Peyer's patch (tissue), 4 donors: ENCODE data around the gene SORBS1. TPM values are rescaled to one million over a fixed set of nuclear protein-coding genes. Genes with fewer than 3 reads are reported as not detected.
"Not testable (repeated sequence)": the region's sequence is repeated elsewhere in the genome, so short reads cannot be mapped to it uniquely, and the experiment has no call there.

Experiments
- DNase-seq, 3 donors: peaks; one replicate each; pipeline ENCODE4 v3.0.0-alpha.2; 2017 to 2019
- H3K27ac ChIP-seq, 4 donors: fragments of 200-600 bp; sonication (generic); one replicate each; pipeline ENCODE4 v1.5.1; 2016 to 2019
- H3K27me3 ChIP-seq, 2 donors: fragments of 200-600 bp; sonication (generic); one replicate each; pipeline ENCODE4 v1.5.1; 2019
- H3K36me3 ChIP-seq, 3 donors: fragments of 200-600 bp; sonication (generic); one replicate each; pipeline ENCODE4 v1.5.1; 2016 to 2019
- H3K4me1 ChIP-seq, 4 donors: fragments of 200-600 bp; sonication (generic); one replicate each; pipeline ENCODE4 v1.5.1; 2016 to 2019
- H3K4me3 ChIP-seq, 4 donors: fragments of 200-600 bp; sonication (generic); 1 replicate in 3 of 4; 2 replicates in 1 of 4; pipeline ENCODE4 v1.5.1; 2016 to 2019; ENCODE audit warnings: mild to moderate bottlenecking in 1 of 4
- H3K9me3 ChIP-seq, 4 donors: fragments of 200-600 bp; sonication (generic); one replicate each; pipeline ENCODE4 v1.5.1; 2016 to 2019; ENCODE audit warnings: mild to moderate bottlenecking in 1 of 4
- POLR2A ChIP-seq, 2 donors: fragments of 450-650 bp; IDR thresholded peaks; one replicate each; pipeline ENCODE4 v1.5.1; 2017; ENCODE audit warnings: antibody characterized with exemption in 2 of 2, mild to moderate bottlenecking in 2 of 2, moderate library complexity in 2 of 2
- total RNA-seq, 4 donors: library from RNA; depleted of rRNA; stranded (reverse); fragments of >200 nt; gene quantifications; one replicate each; pipeline ENCODE4 v1.1.0, GENCODE V29; 2016
- TF ChIP-seq, protein P1 (sequence below), 6 experiments: fragments of 450-650 bp in 4 of 6; fragments of 200-600 bp in 2 of 6; sonication (generic) in 1 of 6; IDR thresholded peaks; one replicate each; pipeline ENCODE4 v1.5.1; 2017 to 2019; ENCODE audit warnings: antibody characterized with exemption in 6 of 6, mild to moderate bottlenecking in 3 of 6, moderate library complexity in 1 of 6

The SORBS1 gene
- total RNA-seq, 4 donors from 2014 or later, result 34.3 to 57.1 (median 48.7) TPM

DNA sequence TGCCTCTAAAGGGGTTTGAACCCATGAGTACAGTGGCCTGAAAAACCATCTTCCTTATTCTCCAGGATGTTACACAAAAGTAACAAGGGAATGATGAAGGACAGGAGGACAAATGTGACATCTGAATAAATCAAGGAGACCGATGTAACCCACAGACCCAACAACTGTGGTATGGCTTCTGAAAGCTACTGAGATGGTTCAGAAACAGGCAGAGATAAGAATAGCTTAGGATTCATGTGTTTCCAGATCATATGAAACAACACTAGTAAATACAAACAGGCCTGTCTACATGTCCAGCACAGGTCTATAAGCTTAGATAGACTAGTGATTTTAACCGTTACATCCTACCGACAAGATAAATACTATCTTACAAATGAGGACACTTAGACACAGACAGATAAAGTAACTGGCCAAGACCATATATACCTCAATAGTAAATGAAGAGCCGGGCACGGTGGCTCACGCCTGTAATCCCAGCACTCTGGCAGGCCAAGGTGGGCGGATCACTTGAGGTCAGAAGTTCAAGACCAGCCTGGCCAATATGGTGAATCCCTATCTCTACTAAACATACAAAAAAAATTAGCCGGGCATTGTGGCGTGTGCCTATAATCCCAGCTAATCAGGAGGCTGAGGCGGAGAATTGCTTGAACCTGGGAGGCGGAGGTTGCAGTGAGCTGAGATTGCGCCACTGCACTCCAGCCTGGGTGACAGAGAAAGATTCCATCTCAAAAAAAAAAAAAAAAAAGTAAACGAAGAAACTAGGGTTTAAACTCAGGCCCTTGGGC lies 88.7 kb downstream of the SORBS1 start:
- no peak overlapping the region for H3K4me3 ChIP-seq
- no peaks in the 10 kb centered on the region for H3K9me3 ChIP-seq
- TF ChIP-seq, protein P1, sequence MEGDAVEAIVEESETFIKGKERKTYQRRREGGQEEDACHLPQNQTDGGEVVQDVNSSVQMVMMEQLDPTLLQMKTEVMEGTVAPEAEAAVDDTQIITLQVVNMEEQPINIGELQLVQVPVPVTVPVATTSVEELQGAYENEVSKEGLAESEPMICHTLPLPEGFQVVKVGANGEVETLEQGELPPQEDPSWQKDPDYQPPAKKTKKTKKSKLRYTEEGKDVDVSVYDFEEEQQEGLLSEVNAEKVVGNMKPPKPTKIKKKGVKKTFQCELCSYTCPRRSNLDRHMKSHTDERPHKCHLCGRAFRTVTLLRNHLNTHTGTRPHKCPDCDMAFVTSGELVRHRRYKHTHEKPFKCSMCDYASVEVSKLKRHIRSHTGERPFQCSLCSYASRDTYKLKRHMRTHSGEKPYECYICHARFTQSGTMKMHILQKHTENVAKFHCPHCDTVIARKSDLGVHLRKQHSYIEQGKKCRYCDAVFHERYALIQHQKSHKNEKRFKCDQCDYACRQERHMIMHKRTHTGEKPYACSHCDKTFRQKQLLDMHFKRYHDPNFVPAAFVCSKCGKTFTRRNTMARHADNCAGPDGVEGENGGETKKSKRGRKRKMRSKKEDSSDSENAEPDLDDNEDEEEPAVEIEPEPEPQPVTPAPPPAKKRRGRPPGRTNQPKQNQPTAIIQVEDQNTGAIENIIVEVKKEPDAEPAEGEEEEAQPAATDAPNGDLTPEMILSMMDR (IDR thresholded peaks at IDR 0.05), result no peak
- TF ChIP-seq POLR2A (IDR thresholded peaks at IDR 0.05), result no peak
- peaks cover 0 to 28% (median 2%) of the 10 kb centered on the region in 4 donors for H3K4me1 ChIP-seq
- H3K27ac ChIP-seq, result peak overlapping the region in 1 of 4 donors; percentile 68
- DNase-seq, result no peak
- H3K27me3 ChIP-seq, result no peaks in the 10 kb centered on the region
- no peaks in the 10 kb centered on the region for H3K36me3 ChIP-seq

GRCh38 chr10:95469676-95470075 lies 91.5 kb downstream of the SORBS1 start:
- DNase-seq, result no peak
- H3K9me3 ChIP-seq, result no peaks in the 10 kb centered on the region
- H3K36me3 ChIP-seq, result no peaks in the 10 kb centered on the region
- no peak for TF ChIP-seq POLR2A (IDR thresholded peaks at IDR 0.05)
- TF ChIP-seq, protein P1 (IDR thresholded peaks at IDR 0.05), result no peak
- no peak overlapping the region for H3K4me3 ChIP-seq
- peaks cover 0 to 14% (median 0%) of the 10 kb centered on the region in 4 donors for H3K4me1 ChIP-seq
- peak overlapping the region in 1 of 4 donors; percentile 11 for H3K27ac ChIP-seq
- H3K27me3 ChIP-seq, result no peaks in the 10 kb centered on the region

- no peak for DNase-seq
- peaks cover 0 to 17% (median 0%) of the 10 kb centered on the region in 4 donors for H3K4me1 ChIP-seq
- H3K27ac ChIP-seq, result peak overlapping the region in 1 of 4 donors; percentile 11
- no peaks in the 10 kb centered on the region for H3K36me3 ChIP-seq
- no peak overlapping the region for H3K4me3 ChIP-seq
- no peaks in the 10 kb centered on the region for H3K9me3 ChIP-seq
- H3K27me3 ChIP-seq, result no peaks in the 10 kb centered on the region
- no peak for TF ChIP-seq POLR2A (IDR thresholded peaks at IDR 0.05)
- TF ChIP-seq, protein P1 (IDR thresholded peaks at IDR 0.05), result no peak
Observed at GRCh38 chr10:95469251-95469650, 91.9 kb downstream of the SORBS1 start.

GRCh38 chr10:95467642-95468041 lies 93.5 kb downstream of the SORBS1 start:
- peak overlapping the region in 1 of 4 donors; percentile 62 for H3K27ac ChIP-seq
- not testable (repeated sequence) for DNase-seq, H3K4me3 ChIP-seq, H3K36me3 ChIP-seq, H3K9me3 ChIP-seq, H3K27me3 ChIP-seq
- H3K4me1 ChIP-seq, result peaks cover 0 to 17% (median 0%) of the 10 kb centered on the region in 4 donors

DNA sequence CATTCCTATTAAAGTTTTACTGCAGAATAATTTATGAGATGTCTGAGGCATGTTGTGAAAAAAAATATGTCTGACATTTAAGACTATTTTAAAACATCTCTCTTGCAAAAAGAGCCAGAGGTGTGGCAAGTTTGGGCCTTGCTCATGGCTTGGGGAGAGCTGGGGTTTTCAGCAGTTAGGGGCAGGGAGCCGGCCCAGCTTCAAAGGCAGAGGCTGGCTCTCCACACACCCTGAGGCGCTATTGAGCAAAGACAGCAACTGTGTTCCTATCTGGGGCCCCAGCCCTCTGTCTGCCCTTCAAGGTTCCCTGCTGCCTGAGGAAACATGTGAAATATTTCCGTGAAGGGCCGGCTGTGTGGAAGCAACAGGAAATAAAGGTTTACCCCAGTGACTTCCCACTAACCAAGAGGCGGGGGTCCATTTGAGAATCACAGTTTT lies 94.0 kb downstream of the SORBS1 start:
- Histone ChIP-seq H3K9me3 (no peaks in the 10 kb centered on the region), H3K4me1 (peaks cover 0 to 17% (median 0%) of the 10 kb centered on the region in 4 donors), H3K4me3 (no peak overlapping the region), H3K36me3 (no peaks in the 10 kb centered on the region), H3K27ac (peak overlapping the region in 1 of 4 donors; percentile 51), H3K27me3 (no peaks in the 10 kb centered on the region)
- peak in 1 of 3 donors; percentile 57 for DNase-seq
- TF ChIP-seq, protein P1 (IDR thresholded peaks at IDR 0.05), result peak in 3 of 6 experiments; percentile 20 to 32 (median 27)
- TF ChIP-seq POLR2A (IDR thresholded peaks at IDR 0.05), result no peak

- H3K4me1 ChIP-seq, result peaks cover 0 to 17% (median 0%) of the 10 kb centered on the region in 4 donors
- H3K4me3 ChIP-seq, result no peak overlapping the region
- no peaks in the 10 kb centered on the region for H3K9me3 ChIP-seq
- H3K27ac ChIP-seq, result peak overlapping the region in 1 of 4 donors; percentile 18
- TF ChIP-seq, protein P1 (IDR thresholded peaks at IDR 0.05), result no peak
- DNase-seq, result no peak
- no peaks in the 10 kb centered on the region for H3K27me3 ChIP-seq
- H3K36me3 ChIP-seq, result no peaks in the 10 kb centered on the region
Observed at GRCh38 chr10:95466436-95466835, 94.7 kb downstream of the SORBS1 start.
